NCI-H2227 treated with DMSO at 0.1 percent for 48 hours (cell line): Measurements from ENCODE around the gene ITPKB.

Experiments
- DNase-seq: peaks from one replicate; lab custom pipeline; 2025; lab: John Stamatoyannopoulos, UW

ITPKB gene

GRCh38 chr1:226685196-226685820 lies 53.8 kb downstream of the ITPKB start:
- DNase-seq, result no peak

- no peak for DNase-seq
These were observed 55.1 kb downstream of the ITPKB start for GRCh38 chr1:226684026-226684425.

GRCh38 chr1:226682871-226683814 lies 55.9 kb downstream of the ITPKB start:
- no peak for DNase-seq

GRCh38 chr1:226681652-226682493 lies 57.2 kb downstream of the ITPKB start:
- no peak for DNase-seq

GRCh38 chr1:226680653-226681052 lies 58.4 kb downstream of the ITPKB start:
- no peak for DNase-seq

- peak; percentile 83 for DNase-seq
These were observed 59.1 kb downstream of the ITPKB start for GRCh38 chr1:226679853-226680516.

- no peak for DNase-seq
These were observed 59.8 kb downstream of the ITPKB start for GRCh38 chr1:226679262-226679661.

- no peak for DNase-seq
These were observed 60.4 kb downstream of the ITPKB start for GRCh38 chr1:226678701-226679100.

- DNase-seq, result no peak
These were observed 60.8 kb downstream of the ITPKB start for GRCh38 chr1:226678251-226678650.

- DNase-seq, result no peak
These were observed 61.8 kb downstream of the ITPKB start for GRCh38 chr1:226677027-226678020.

GRCh38 chr1:226676381-226676780 lies 62.7 kb downstream of the ITPKB start:
- DNase-seq, result no peak

GRCh38 chr1:226675715-226676357 lies 63.2 kb downstream of the ITPKB start:
- DNase-seq, result no peak

- DNase-seq, result no peak
These were observed 64.0 kb downstream of the ITPKB start for GRCh38 chr1:226674892-226675714.

- DNase-seq, result no peak
These were observed 66.7 kb downstream of the ITPKB start for GRCh38 chr1:226672339-226672762.

- DNase-seq, result no peak
These were observed 67.8 kb downstream of the ITPKB start for GRCh38 chr1:226671277-226671676.

GRCh38 chr1:226670073-226670472 lies 69.0 kb downstream of the ITPKB start:
- DNase-seq, result no peak

- DNase-seq, result no peak
These were observed 70.9 kb downstream of the ITPKB start for GRCh38 chr1:226668173-226668560.

GRCh38 chr1:226666692-226667091 lies 72.4 kb downstream of the ITPKB start:
- DNase-seq, result no peak

- DNase-seq, result no peak
These were observed 72.9 kb downstream of the ITPKB start for GRCh38 chr1:226666164-226666506.
